IMR-90 (cell line): Measurements from ENCODE around the gene CMIP. TPM values are rescaled to one million over a fixed set of nuclear protein-coding genes. Genes with fewer than 3 reads are reported as not detected.
A peak's percentile ranks its signal among the peaks of the same experiment; 100 is the strongest.

ENCODE experiments used
- ATAC-seq: fragments of 200-7000 bp; cut with Tn5 transposase; 2 replicates; pipeline ENCODE4 v1.9.1; 2020; ENCODE audit warnings: low read depth, mild to moderate bottlenecking, moderate library complexity
- BruUV-seq: library from RNA; stranded (reverse); fragments of 400-500 nt; replicated peaks from 2 replicates; lab custom pipeline; 2021; lab: Mats Ljungman, UMichigan
- CTCF ChIA-PET: fragments of 300-600 bp; formaldehyde crosslinking; extraction: SDS; loops from one replicate; lab custom pipeline; 2021; ENCODE audit warnings: antibody characterized with exemption; lab: Yijun Ruan, JAX
- POLR2A ChIA-PET: fragments of 300-600 bp; sonication (Branson Sonifier 250); formaldehyde crosslinking; loops from one replicate; lab custom pipeline; 2022; ENCODE audit warnings: antibody characterized with exemption; ENCODE audit not compliant: unreplicated experiment; lab: Charles Lee
- DNase-seq: peaks from one replicate; pipeline ENCODE4 v3.0.0; 2013
- H2AFZ ChIP-seq: replicated peaks from 2 replicates; pipeline ENCODE3; 2013; ENCODE audit warnings: low read length, mild to moderate bottlenecking; ENCODE audit not compliant: poor library complexity
- H2AK5ac ChIP-seq: 2 replicates; pipeline ENCODE4 v1.6.1; 2013; ENCODE audit warnings: low read depth, low read length, inconsistent platforms
- H2AK9ac ChIP-seq: replicated peaks from 2 replicates; pipeline ENCODE3; 2013; ENCODE audit warnings: mild to moderate bottlenecking, low read depth, low read length, moderate library complexity; ENCODE audit not compliant: poor library complexity
- H2BK120ac ChIP-seq: 2 replicates; pipeline ENCODE4 v1.6.1; 2013; ENCODE audit warnings: low read depth, low read length, inconsistent platforms
- H2BK15ac ChIP-seq: 3 replicates; pipeline ENCODE4 v1.6.1; 2013; ENCODE audit warnings: low read depth, low read length, inconsistent platforms
- H2BK20ac ChIP-seq: 2 replicates; pipeline ENCODE4 v1.6.1; 2013; ENCODE audit warnings: low read depth, mild to moderate bottlenecking, inconsistent platforms, low read length, moderate library complexity
- H2BK5ac ChIP-seq: 2 replicates; pipeline ENCODE4 v1.6.1; 2013; ENCODE audit warnings: mild to moderate bottlenecking, low read depth, low read length, inconsistent platforms; ENCODE audit not compliant: poor library complexity, severe bottlenecking
- H3K14ac ChIP-seq: replicated peaks from 2 replicates; pipeline ENCODE4 v1.6.1; 2013; ENCODE audit warnings: low read depth, low read length, inconsistent platforms
- H3K18ac ChIP-seq: 2 replicates; pipeline ENCODE4 v1.6.1; 2013; ENCODE audit warnings: low read depth, low read length, control low read depth
- H3K23ac ChIP-seq: 2 replicates; pipeline ENCODE4 v1.6.1; 2013; ENCODE audit warnings: low read depth, low read length, inconsistent platforms
- H3K27ac ChIP-seq: 2 replicates; pipeline ENCODE4 v1.5.1; 2013; ENCODE audit warnings: mild to moderate bottlenecking, control low read depth, low read length; ENCODE audit not compliant: insufficient read depth
- H3K27me3 ChIP-seq: 2 replicates; pipeline ENCODE4 v1.6.1; 2013; ENCODE audit warnings: low read length; ENCODE audit not compliant: control insufficient read depth, insufficient read depth
- H3K36me3 ChIP-seq: 2 replicates; pipeline ENCODE4 v1.6.1; 2013; ENCODE audit warnings: low read length, mixed read lengths; ENCODE audit not compliant: control insufficient read depth, insufficient read depth
- H3K4ac ChIP-seq: 2 replicates; pipeline ENCODE4 v1.6.1; 2013; ENCODE audit warnings: low read depth, low read length, inconsistent platforms
- H3K4me1 ChIP-seq: 2 replicates; pipeline ENCODE4 v1.6.1; 2013; ENCODE audit warnings: low read length, mixed read lengths; ENCODE audit not compliant: control insufficient read depth, insufficient read depth
- H3K4me2 ChIP-seq: 2 replicates; pipeline ENCODE4 v1.6.1; 2013; ENCODE audit warnings: low read depth, mild to moderate bottlenecking, control low read depth, low read length, moderate library complexity
- H3K4me3 ChIP-seq: 2 replicates; pipeline ENCODE4 v1.5.1; 2013; ENCODE audit warnings: low read depth, mild to moderate bottlenecking, control low read depth, low read length, moderate library complexity; ENCODE audit not compliant: insufficient read depth
- H3K56ac ChIP-seq: 2 replicates; pipeline ENCODE4 v1.6.1; 2013; ENCODE audit warnings: low read length, inconsistent platforms; ENCODE audit not compliant: insufficient read depth; ENCODE audit errors: extremely low read depth
- H3K79me1 ChIP-seq, 2 experiments: 2 replicates each; pipeline ENCODE4 v1.6.1; 2013; ENCODE audit warnings: low read length in 2 of 2, inconsistent platforms in 1 of 2, low read depth in 1 of 2
- H3K9ac ChIP-seq: 2 replicates; pipeline ENCODE4 v1.6.1; 2013; ENCODE audit warnings: low read depth, low read length, control low read depth
- H3K9me1 ChIP-seq: 2 replicates; pipeline ENCODE4 v1.6.1; 2013; ENCODE audit warnings: low read length, inconsistent platforms; ENCODE audit not compliant: insufficient read depth
- H3K9me3 ChIP-seq: 2 replicates; pipeline ENCODE4 v1.6.1; 2013; ENCODE audit warnings: low read length; ENCODE audit not compliant: control insufficient read depth, insufficient read depth
- H4K20me1 ChIP-seq: 2 replicates; pipeline ENCODE4 v1.6.1; 2013; ENCODE audit warnings: low read length, inconsistent platforms; ENCODE audit not compliant: insufficient read depth
- H4K5ac ChIP-seq: 2 replicates; pipeline ENCODE4 v1.6.1; 2013; ENCODE audit warnings: mild to moderate bottlenecking, low read depth, low read length, control low read depth
- H4K8ac ChIP-seq, 2 experiments: 2 replicates each; pipeline ENCODE4 v1.6.1; 2013; ENCODE audit warnings: low read depth in 2 of 2, low read length in 2 of 2, control low read depth in 1 of 2, inconsistent platforms in 1 of 2
- H4K91ac ChIP-seq: 2 replicates; pipeline ENCODE4 v1.6.1; 2013; ENCODE audit warnings: low read depth, low read length, inconsistent platforms; ENCODE audit not compliant: insufficient read depth
- CHD1 ChIP-seq: IDR thresholded peaks from 2 replicates; pipeline ENCODE4 v1.6.1; 2012; ENCODE audit warnings: low read depth, low read length, improper control_type of control experiment
- CTCF ChIP-seq: conservative IDR thresholded peaks from 2 replicates; pipeline ENCODE4 v1.5.1; 2012; ENCODE audit warnings: mild to moderate bottlenecking, low read depth, low read length, improper control_type of control experiment
- MXI1 ChIP-seq: IDR thresholded peaks from 2 replicates; pipeline ENCODE4 v1.6.1; 2012; ENCODE audit warnings: low read depth, mild to moderate bottlenecking, low read length, moderate library complexity, borderline replicate concordance
- POLR2A ChIP-seq: IDR thresholded peaks from 2 replicates; pipeline ENCODE4 v1.6.1; 2012; ENCODE audit warnings: mild to moderate bottlenecking, low read depth, low read length
- RAD21 ChIP-seq: IDR thresholded peaks from 2 replicates; pipeline ENCODE4 v1.6.1; 2012; ENCODE audit warnings: low read length, improper control_type of control experiment
- RCOR1 ChIP-seq: IDR thresholded peaks from 2 replicates; pipeline ENCODE4 v1.6.1; 2012; ENCODE audit warnings: mild to moderate bottlenecking, low read length, improper control_type of control experiment; ENCODE audit not compliant: insufficient replicate concordance
- RFX5 ChIP-seq: IDR thresholded peaks from 2 replicates; pipeline ENCODE4 v1.8.0; 2012; ENCODE audit warnings: low read depth, mild to moderate bottlenecking, low read length, moderate library complexity
- SMC3 ChIP-seq: fragments of 150-350 bp; IDR thresholded peaks from 2 replicates; pipeline ENCODE4 v1.6.1; 2016; ENCODE audit warnings: low read depth, mild to moderate bottlenecking, antibody characterized with exemption, low read length, moderate library complexity
- WGBS, 2 experiments: methylation state at CpG; one replicate each; pipeline versions ENCODE4 v1.1.5 to v1.1.7; 2013; ENCODE audit warnings: missing lambda C conversion rate in 2 of 2; ENCODE audit not compliant: insufficient read length in 1 of 2; ENCODE audit errors: extremely low coverage in 2 of 2; 5-methylcytosine and 5-hydroxymethylcytosine counted together
- dilution Hi-C: fragments of 300-500 bp; cut with HindIII; formaldehyde crosslinking; loops from one replicate; pipeline ENCODE4 v1.14.3; 2018; ENCODE audit warnings: low sequenced_read_pairs; ENCODE audit not compliant: unreplicated experiment
- in situ Hi-C: fragments of 300-500 bp; cut with MboI; formaldehyde crosslinking; loops from 3 replicates; pipeline ENCODE4 v1.14.3; 2019; ENCODE audit warnings: low sequenced_read_pairs, inconsistent platforms, mixed read lengths
- intact Hi-C: fragments of 100-400 bp; cut with micrococcal nuclease; formaldehyde crosslinking; loops from 2 replicates; pipeline ENCODE4 v1.10.0; 2022
- polyA plus RNA-seq, 3 experiments: library from polyadenylated mRNA; depleted of rRNA; stranded (reverse); fragments of >200 nt; gene quantifications; 2 replicates each; pipeline ENCODE4 v1.2.3, GENCODE V29; 2012; ENCODE audit warnings: low replicate concordance in 1 of 3
- total RNA-seq: library from RNA; depleted of rRNA; stranded (reverse); fragments of >200 nt; gene quantifications from 2 replicates; pipeline ENCODE4 v1.2.3, GENCODE V29; 2012

CMIP gene
- total and polyA plus RNA-seq, 2 of the 4 experiments (the other 2 are of a cell fraction) = 3.2 to 11.6 TPM

GRCh38 chr16:81539009-81539758, 94.6 kb downstream of the CMIP start:
- Histone ChIP-seq H3K56ac (no peak overlapping the region), H4K8ac (no peak overlapping the region), H3K9me1 (peaks cover 24% of the 10 kb centered on the region), H3K4me2 (no peak overlapping the region), H3K9ac (no peak overlapping the region), H2BK20ac (no peak overlapping the region), H3K18ac (no peak overlapping the region), H2AFZ (peak overlapping the region; percentile 5), H2BK5ac (no peak overlapping the region), H3K4me1 (peaks cover 23% of the 10 kb centered on the region), H4K5ac (no peak overlapping the region), H3K14ac (no peak overlapping the region), H2AK9ac (no peak overlapping the region), H3K23ac (no peak overlapping the region), H3K36me3 (no peaks in the 10 kb centered on the region), H2BK15ac (no peak overlapping the region), H4K20me1 (peaks cover 57% of the 10 kb centered on the region), H3K79me1 (peaks cover 42 to 62% of the 10 kb centered on the region in 2 experiments), H2AK5ac (no peak overlapping the region), H4K91ac (no peak overlapping the region), H3K9me3 (no peaks in the 10 kb centered on the region), H3K4me3 (no peak overlapping the region), H3K27me3 (no peaks in the 10 kb centered on the region), H3K4ac (no peak overlapping the region), H2BK120ac (no peak overlapping the region), H3K27ac (no peak overlapping the region)
- ATAC-seq = no peak
- intact Hi-C loops = no loop called here
- TF ChIP-seq POLR2A (no peak), SMC3 (no peak), MXI1 (no peak), CTCF (no peak), CHD1 (no peak), RFX5 (no peak), RAD21 (no peak), RCOR1 (no peak)
- in situ Hi-C loops = no loop called here
- WGBS, 2 experiments = 85% methylated on average over 9 of the region's 18 CpGs; no CpG with 5 or more reads in 1 of the 2 experiments
- DNase-seq = no peak
- CTCF ChIA-PET = no interaction called here
- dilution Hi-C loops = no loop called here
- no TSS peak for BruUV-seq
- POLR2A ChIA-PET = no interaction called here
